Measurements from ENCODE around the gene KATNAL2.

KATNAL2 gene

GRCh38 chr18:46917108-46917802, at the start of gene KATNAL2, which contains the start of gene PIAS2:
Gene KATNAL2, plus strand, starts transcription at chr18:46917602. Its CDS starts 29,271 bp downstream, at chr18:46946873.
Gene PIAS2, minus strand, starts transcription at chr18:46917507. Its CDS starts 162 bp downstream, at chr18:46917345.
- in situ Hi-C loops (cut with MboI; ENCODE audit: low pct_unique_long_range_greater_than_20kb, low sequenced_read_pairs), result no loop called here
- DNase-seq, result peak; percentile 87

- DNase-seq, result peak; percentile 60
Measured at GRCh38 chr18:46868169-46868921, 49.1 kb upstream of the KATNAL2 start.

GRCh38 chr18:46877329-46877987, 39.9 kb upstream of the KATNAL2 start:
- peak; percentile 77 for DNase-seq
- in situ Hi-C loops (cut with MboI; ENCODE audit: low pct_unique_long_range_greater_than_20kb, low sequenced_read_pairs), result no loop called here

More at GRCh38 chr18:46868169-46868921, 49.1 kb upstream of the KATNAL2 start:
- in situ Hi-C loops (cut with MboI; ENCODE audit: low pct_unique_long_range_greater_than_20kb, low sequenced_read_pairs), result no loop called here

- in situ Hi-C loops (cut with MboI; ENCODE audit: low pct_unique_long_range_greater_than_20kb, low sequenced_read_pairs), result no loop called here
- no peak for DNase-seq
Measured at GRCh38 chr18:46883180-46883579, 34.2 kb upstream of the KATNAL2 start.

- in situ Hi-C loops (cut with MboI; ENCODE audit: low pct_unique_long_range_greater_than_20kb, low sequenced_read_pairs), result no loop called here
Measured at GRCh38 chr18:46886893-46887292, 30.5 kb upstream of the KATNAL2 start.

GRCh38 chr18:46888965-46889364, 28.4 kb upstream of the KATNAL2 start:
- in situ Hi-C loops (cut with MboI; ENCODE audit: low pct_unique_long_range_greater_than_20kb, low sequenced_read_pairs), result no loop called here
- no peak for DNase-seq

More at GRCh38 chr18:46886893-46887292, 30.5 kb upstream of the KATNAL2 start:
- no peak for DNase-seq

GRCh38 chr18:46891742-46892214, 25.6 kb upstream of the KATNAL2 start:
- in situ Hi-C loops (cut with MboI; ENCODE audit: low pct_unique_long_range_greater_than_20kb, low sequenced_read_pairs), result no loop called here
- no peak for DNase-seq

- no peak for DNase-seq
- in situ Hi-C loops (cut with MboI; ENCODE audit: low pct_unique_long_range_greater_than_20kb, low sequenced_read_pairs), result no loop called here
Measured at GRCh38 chr18:46892842-46893241, 24.6 kb upstream of the KATNAL2 start.

- no peak for DNase-seq
- in situ Hi-C loops (cut with MboI; ENCODE audit: low pct_unique_long_range_greater_than_20kb, low sequenced_read_pairs), result no loop called here
Measured at GRCh38 chr18:46893360-46893759, 24.0 kb upstream of the KATNAL2 start.

GRCh38 chr18:46894124-46894523, 23.3 kb upstream of the KATNAL2 start:
- no peak for DNase-seq
- in situ Hi-C loops (cut with MboI; ENCODE audit: low pct_unique_long_range_greater_than_20kb, low sequenced_read_pairs), result no loop called here

- no peak for DNase-seq
- in situ Hi-C loops (cut with MboI; ENCODE audit: low pct_unique_long_range_greater_than_20kb, low sequenced_read_pairs), result no loop called here
Measured at GRCh38 chr18:46899274-46899948, 18.0 kb upstream of the KATNAL2 start.

- DNase-seq, result no peak
- in situ Hi-C loops (cut with MboI; ENCODE audit: low pct_unique_long_range_greater_than_20kb, low sequenced_read_pairs), result no loop called here
Measured at GRCh38 chr18:46903406-46903805, 14.0 kb upstream of the KATNAL2 start.

- DNase-seq, result no peak
- in situ Hi-C loops (cut with MboI; ENCODE audit: low pct_unique_long_range_greater_than_20kb, low sequenced_read_pairs), result no loop called here
Measured at GRCh38 chr18:46909497-46909896, 7.9 kb upstream of the KATNAL2 start.

- DNase-seq, result no peak
- in situ Hi-C loops (cut with MboI; ENCODE audit: low pct_unique_long_range_greater_than_20kb, low sequenced_read_pairs), result no loop called here
Measured at GRCh38 chr18:46910856-46911255, 6.5 kb upstream of the KATNAL2 start.

- DNase-seq, result no peak
- in situ Hi-C loops (cut with MboI; ENCODE audit: low pct_unique_long_range_greater_than_20kb, low sequenced_read_pairs), result no loop called here
Measured at GRCh38 chr18:46915800-46916550, 1.4 kb upstream of the KATNAL2 start.

GRCh38 chr18:46916551-46917107, 773 bp upstream of the KATNAL2 start:
- in situ Hi-C loops (cut with MboI; ENCODE audit: low pct_unique_long_range_greater_than_20kb, low sequenced_read_pairs), result no loop called here

GRCh38 chr18:46917803-46918600, 600 bp downstream of the KATNAL2 start:
- in situ Hi-C loops (cut with MboI; ENCODE audit: low pct_unique_long_range_greater_than_20kb, low sequenced_read_pairs), result no loop called here
- peak; percentile 52 for DNase-seq

More at GRCh38 chr18:46916551-46917107, 773 bp upstream of the KATNAL2 start:
- peak; percentile 53 for DNase-seq

Measured in KBM-7 (cell line).